ENCODE measurements around the gene SLMAP.

DNA sequence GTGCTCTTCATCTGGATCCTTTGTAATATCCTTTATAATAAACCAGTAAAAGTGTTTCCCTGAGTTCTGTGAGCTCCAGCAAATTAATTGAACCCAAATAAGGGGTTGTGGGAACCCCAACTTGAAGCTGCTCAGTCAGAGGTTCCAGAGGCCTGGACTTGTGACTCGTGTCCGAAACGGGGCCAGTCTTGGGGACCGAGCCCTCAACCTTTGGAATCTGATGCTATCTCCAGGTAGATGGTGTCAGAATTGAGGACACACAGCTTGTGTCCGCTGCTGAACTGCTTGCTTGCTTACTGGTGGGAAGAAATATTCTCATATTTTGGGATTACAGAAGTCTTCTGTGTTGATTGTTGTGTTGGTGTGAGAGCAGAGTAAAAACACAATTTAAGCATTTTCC is 212.4 kb downstream of the SLMAP start:
- TF ChIP-seq POLR2A (IDR thresholded peaks at IDR 0.05; ENCODE audit: low read depth) (no peak), POLR2AphosphoS5 (IDR thresholded peaks at IDR 0.05) (no peak)
- TF ChIP-seq, protein P1, sequence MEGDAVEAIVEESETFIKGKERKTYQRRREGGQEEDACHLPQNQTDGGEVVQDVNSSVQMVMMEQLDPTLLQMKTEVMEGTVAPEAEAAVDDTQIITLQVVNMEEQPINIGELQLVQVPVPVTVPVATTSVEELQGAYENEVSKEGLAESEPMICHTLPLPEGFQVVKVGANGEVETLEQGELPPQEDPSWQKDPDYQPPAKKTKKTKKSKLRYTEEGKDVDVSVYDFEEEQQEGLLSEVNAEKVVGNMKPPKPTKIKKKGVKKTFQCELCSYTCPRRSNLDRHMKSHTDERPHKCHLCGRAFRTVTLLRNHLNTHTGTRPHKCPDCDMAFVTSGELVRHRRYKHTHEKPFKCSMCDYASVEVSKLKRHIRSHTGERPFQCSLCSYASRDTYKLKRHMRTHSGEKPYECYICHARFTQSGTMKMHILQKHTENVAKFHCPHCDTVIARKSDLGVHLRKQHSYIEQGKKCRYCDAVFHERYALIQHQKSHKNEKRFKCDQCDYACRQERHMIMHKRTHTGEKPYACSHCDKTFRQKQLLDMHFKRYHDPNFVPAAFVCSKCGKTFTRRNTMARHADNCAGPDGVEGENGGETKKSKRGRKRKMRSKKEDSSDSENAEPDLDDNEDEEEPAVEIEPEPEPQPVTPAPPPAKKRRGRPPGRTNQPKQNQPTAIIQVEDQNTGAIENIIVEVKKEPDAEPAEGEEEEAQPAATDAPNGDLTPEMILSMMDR (IDR thresholded peaks at IDR 0.05): no peak

Data from esophagus muscularis mucosa (tissue), 3 donors.